H1 (cell line): ENCODE results near the gene CUX1. TPM values are rescaled to one million over a fixed set of nuclear protein-coding genes. Genes with fewer than 3 reads are reported as not detected.

Experiments used
- CTBP2 ChIP-seq: IDR thresholded peaks from 2 replicates; pipeline ENCODE4 v1.7.0; 2011; ENCODE audit warnings: borderline replicate concordance, mild to moderate bottlenecking, moderate library complexity, mixed read lengths, low read length; ENCODE audit not compliant: insufficient read depth, insufficient read length
- HDAC6 ChIP-seq: IDR thresholded peaks from one replicate; pipeline ENCODE4 v1.7.1; 2012; ENCODE audit warnings: low read depth, mild to moderate bottlenecking, inconsistent platforms, low read length, moderate library complexity
- JUN ChIP-seq: IDR thresholded peaks from 2 replicates; pipeline ENCODE4 v1.6.1; 2011; ENCODE audit warnings: low read depth, mild to moderate bottlenecking, improper control_type of control experiment, low read length
- NANOG ChIP-seq: IDR thresholded peaks from 2 replicates; pipeline ENCODE4 v1.6.1; 2011; ENCODE audit warnings: low read length, low read depth, mild to moderate bottlenecking, inconsistent platforms; ENCODE audit not compliant: insufficient read depth, poor library complexity, severe bottlenecking
- PHF8 ChIP-seq: fragments of 200-600 bp; sonication (generic); conservative IDR thresholded peaks from 2 replicates; pipeline ENCODE4 v1.7.1; 2012; ENCODE audit warnings: low read depth, mild to moderate bottlenecking, inconsistent platforms, low read length, moderate library complexity
- RAD21 ChIP-seq, 2 experiments: IDR thresholded peaks in 1 of 2; conservative IDR thresholded peaks in 1 of 2; 2 replicates each; pipeline ENCODE4 v1.6.1; 2011; ENCODE audit warnings: low read depth in 2 of 2, low read length in 2 of 2, improper control_type of control experiment in 1 of 2, inconsistent platforms in 1 of 2, mild to moderate bottlenecking in 1 of 2, moderate library complexity in 1 of 2
- RFX5 ChIP-seq: IDR thresholded peaks from 2 replicates; pipeline ENCODE4 v1.6.1; 2011; ENCODE audit warnings: low read depth, low read length, improper control_type of control experiment, borderline replicate concordance
- SAP30 ChIP-seq: fragments of 300-600 bp; sonication (generic); IDR thresholded peaks from 2 replicates; pipeline ENCODE4 v1.7.1; 2012; ENCODE audit warnings: low read length, moderate library complexity, mild to moderate bottlenecking, inconsistent platforms; ENCODE audit not compliant: insufficient read depth, insufficient replicate concordance
- polyA plus RNA-seq, 7 experiments: library from polyadenylated mRNA; depleted of rRNA in 3 of 7; stranded (reverse) in 5 of 7; unstranded in 2 of 7; fragments of >200 nt in 5 of 7; fragments of 200-250 nt in 2 of 7; gene quantifications; 1 replicate in 5 of 7; 2 replicates in 1 of 7; 4 replicates in 1 of 7; pipeline versions ENCODE4 v1.2.1 to v1.2.3, GENCODE V29; 2011 to 2013; ENCODE audit warnings: missing spikeins in 2 of 7, mixed read lengths in 2 of 7
- total RNA-seq: library from RNA; stranded (reverse); fragmentation: NEBNext Ultra II Directional; extraction: Animal tissue kit (Norgen Biotek cat#: 25700); gene quantifications from 2 replicates; pipeline ENCODE4 v1.2.1, GENCODE V29; 2021
- TF ChIP-seq, protein P1 (sequence below): fragments of 300-600 bp; sonication (generic); IDR thresholded peaks from 2 replicates; pipeline ENCODE4 v1.7.1; 2012; ENCODE audit warnings: low read length, moderate library complexity, mild to moderate bottlenecking, inconsistent platforms; ENCODE audit not compliant: insufficient replicate concordance

Gene CUX1
- total and polyA plus RNA-seq, 2 of the 8 experiments (the other 6 are each of a cell fraction or from before 2014, with no cell fraction given): 21.6 to 65.9 TPM

DNA sequence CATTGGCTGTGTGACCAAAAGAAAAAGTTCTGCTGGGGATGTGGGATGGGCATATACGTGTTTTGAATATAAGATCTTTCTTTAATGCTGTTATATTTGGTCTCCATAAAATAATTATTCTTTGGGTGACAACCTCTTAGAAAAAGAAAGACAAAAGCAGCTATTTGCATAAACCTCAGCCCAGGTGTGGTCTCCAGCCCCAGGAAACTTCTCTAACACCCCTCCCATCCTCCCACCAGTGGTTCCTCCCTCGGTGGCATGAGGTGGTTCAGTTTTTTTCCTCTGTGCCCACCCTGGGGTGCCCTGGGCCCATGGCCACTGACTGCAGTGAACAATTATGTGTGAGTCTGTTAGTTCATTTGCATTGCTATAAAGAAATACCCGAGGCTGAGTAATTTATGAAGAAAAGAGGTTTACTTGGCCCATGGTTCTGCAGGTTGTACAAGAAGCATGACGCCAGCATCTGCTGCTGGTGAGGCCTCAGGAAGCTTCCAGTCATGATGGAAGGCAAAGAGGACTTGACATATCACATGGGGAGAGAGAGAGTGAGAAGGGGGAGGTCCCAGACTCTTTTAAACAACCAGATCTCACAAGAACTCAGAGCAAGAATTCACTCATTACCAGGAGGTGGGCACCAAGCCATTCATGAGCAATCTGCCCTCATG lies 165.9 kb downstream of the CUX1 start (continued):
- TF ChIP-seq, protein P1, sequence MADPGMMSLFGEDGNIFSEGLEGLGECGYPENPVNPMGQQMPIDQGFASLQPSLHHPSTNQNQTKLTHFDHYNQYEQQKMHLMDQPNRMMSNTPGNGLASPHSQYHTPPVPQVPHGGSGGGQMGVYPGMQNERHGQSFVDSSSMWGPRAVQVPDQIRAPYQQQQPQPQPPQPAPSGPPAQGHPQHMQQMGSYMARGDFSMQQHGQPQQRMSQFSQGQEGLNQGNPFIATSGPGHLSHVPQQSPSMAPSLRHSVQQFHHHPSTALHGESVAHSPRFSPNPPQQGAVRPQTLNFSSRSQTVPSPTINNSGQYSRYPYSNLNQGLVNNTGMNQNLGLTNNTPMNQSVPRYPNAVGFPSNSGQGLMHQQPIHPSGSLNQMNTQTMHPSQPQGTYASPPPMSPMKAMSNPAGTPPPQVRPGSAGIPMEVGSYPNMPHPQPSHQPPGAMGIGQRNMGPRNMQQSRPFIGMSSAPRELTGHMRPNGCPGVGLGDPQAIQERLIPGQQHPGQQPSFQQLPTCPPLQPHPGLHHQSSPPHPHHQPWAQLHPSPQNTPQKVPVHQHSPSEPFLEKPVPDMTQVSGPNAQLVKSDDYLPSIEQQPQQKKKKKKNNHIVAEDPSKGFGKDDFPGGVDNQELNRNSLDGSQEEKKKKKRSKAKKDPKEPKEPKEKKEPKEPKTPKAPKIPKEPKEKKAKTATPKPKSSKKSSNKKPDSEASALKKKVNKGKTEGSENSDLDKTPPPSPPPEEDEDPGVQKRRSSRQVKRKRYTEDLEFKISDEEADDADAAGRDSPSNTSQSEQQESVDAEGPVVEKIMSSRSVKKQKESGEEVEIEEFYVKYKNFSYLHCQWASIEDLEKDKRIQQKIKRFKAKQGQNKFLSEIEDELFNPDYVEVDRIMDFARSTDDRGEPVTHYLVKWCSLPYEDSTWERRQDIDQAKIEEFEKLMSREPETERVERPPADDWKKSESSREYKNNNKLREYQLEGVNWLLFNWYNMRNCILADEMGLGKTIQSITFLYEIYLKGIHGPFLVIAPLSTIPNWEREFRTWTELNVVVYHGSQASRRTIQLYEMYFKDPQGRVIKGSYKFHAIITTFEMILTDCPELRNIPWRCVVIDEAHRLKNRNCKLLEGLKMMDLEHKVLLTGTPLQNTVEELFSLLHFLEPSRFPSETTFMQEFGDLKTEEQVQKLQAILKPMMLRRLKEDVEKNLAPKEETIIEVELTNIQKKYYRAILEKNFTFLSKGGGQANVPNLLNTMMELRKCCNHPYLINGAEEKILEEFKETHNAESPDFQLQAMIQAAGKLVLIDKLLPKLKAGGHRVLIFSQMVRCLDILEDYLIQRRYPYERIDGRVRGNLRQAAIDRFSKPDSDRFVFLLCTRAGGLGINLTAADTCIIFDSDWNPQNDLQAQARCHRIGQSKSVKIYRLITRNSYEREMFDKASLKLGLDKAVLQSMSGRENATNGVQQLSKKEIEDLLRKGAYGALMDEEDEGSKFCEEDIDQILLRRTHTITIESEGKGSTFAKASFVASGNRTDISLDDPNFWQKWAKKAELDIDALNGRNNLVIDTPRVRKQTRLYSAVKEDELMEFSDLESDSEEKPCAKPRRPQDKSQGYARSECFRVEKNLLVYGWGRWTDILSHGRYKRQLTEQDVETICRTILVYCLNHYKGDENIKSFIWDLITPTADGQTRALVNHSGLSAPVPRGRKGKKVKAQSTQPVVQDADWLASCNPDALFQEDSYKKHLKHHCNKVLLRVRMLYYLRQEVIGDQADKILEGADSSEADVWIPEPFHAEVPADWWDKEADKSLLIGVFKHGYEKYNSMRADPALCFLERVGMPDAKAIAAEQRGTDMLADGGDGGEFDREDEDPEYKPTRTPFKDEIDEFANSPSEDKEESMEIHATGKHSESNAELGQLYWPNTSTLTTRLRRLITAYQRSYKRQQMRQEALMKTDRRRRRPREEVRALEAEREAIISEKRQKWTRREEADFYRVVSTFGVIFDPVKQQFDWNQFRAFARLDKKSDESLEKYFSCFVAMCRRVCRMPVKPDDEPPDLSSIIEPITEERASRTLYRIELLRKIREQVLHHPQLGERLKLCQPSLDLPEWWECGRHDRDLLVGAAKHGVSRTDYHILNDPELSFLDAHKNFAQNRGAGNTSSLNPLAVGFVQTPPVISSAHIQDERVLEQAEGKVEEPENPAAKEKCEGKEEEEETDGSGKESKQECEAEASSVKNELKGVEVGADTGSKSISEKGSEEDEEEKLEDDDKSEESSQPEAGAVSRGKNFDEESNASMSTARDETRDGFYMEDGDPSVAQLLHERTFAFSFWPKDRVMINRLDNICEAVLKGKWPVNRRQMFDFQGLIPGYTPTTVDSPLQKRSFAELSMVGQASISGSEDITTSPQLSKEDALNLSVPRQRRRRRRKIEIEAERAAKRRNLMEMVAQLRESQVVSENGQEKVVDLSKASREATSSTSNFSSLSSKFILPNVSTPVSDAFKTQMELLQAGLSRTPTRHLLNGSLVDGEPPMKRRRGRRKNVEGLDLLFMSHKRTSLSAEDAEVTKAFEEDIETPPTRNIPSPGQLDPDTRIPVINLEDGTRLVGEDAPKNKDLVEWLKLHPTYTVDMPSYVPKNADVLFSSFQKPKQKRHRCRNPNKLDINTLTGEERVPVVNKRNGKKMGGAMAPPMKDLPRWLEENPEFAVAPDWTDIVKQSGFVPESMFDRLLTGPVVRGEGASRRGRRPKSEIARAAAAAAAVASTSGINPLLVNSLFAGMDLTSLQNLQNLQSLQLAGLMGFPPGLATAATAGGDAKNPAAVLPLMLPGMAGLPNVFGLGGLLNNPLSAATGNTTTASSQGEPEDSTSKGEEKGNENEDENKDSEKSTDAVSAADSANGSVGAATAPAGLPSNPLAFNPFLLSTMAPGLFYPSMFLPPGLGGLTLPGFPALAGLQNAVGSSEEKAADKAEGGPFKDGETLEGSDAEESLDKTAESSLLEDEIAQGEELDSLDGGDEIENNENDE: no peak
- TF ChIP-seq PHF8 (no peak), NANOG (no peak), JUN (no peak), CTBP2 (no peak), SAP30 (no peak), RAD21 (IDR thresholded peaks at IDR 0.05 in 1 of 2, conservative IDR thresholded peaks at IDR 0.05 in 1 of 2; ENCODE audit: low read depth in 2 of 2, low read length in 2 of 2) (no peak), HDAC6 (no peak), RFX5 (no peak)
